ENCODE measurements around the gene KDM3B. TPM values are rescaled to one million over a fixed set of nuclear protein-coding genes. Genes with fewer than 3 reads are reported as not detected.
A peak's percentile ranks its signal among the peaks of the same experiment; 100 is the strongest.

Gene KDM3B, protein sequence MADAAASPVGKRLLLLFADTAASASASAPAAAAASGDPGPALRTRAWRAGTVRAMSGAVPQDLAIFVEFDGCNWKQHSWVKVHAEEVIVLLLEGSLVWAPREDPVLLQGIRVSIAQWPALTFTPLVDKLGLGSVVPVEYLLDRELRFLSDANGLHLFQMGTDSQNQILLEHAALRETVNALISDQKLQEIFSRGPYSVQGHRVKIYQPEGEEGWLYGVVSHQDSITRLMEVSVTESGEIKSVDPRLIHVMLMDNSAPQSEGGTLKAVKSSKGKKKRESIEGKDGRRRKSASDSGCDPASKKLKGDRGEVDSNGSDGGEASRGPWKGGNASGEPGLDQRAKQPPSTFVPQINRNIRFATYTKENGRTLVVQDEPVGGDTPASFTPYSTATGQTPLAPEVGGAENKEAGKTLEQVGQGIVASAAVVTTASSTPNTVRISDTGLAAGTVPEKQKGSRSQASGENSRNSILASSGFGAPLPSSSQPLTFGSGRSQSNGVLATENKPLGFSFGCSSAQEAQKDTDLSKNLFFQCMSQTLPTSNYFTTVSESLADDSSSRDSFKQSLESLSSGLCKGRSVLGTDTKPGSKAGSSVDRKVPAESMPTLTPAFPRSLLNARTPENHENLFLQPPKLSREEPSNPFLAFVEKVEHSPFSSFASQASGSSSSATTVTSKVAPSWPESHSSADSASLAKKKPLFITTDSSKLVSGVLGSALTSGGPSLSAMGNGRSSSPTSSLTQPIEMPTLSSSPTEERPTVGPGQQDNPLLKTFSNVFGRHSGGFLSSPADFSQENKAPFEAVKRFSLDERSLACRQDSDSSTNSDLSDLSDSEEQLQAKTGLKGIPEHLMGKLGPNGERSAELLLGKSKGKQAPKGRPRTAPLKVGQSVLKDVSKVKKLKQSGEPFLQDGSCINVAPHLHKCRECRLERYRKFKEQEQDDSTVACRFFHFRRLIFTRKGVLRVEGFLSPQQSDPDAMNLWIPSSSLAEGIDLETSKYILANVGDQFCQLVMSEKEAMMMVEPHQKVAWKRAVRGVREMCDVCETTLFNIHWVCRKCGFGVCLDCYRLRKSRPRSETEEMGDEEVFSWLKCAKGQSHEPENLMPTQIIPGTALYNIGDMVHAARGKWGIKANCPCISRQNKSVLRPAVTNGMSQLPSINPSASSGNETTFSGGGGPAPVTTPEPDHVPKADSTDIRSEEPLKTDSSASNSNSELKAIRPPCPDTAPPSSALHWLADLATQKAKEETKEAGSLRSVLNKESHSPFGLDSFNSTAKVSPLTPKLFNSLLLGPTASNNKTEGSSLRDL (N-terminal part only)
- total RNA-seq, result 10 to 100 TPM; 29.7 to 42.3 TPM

DNA sequence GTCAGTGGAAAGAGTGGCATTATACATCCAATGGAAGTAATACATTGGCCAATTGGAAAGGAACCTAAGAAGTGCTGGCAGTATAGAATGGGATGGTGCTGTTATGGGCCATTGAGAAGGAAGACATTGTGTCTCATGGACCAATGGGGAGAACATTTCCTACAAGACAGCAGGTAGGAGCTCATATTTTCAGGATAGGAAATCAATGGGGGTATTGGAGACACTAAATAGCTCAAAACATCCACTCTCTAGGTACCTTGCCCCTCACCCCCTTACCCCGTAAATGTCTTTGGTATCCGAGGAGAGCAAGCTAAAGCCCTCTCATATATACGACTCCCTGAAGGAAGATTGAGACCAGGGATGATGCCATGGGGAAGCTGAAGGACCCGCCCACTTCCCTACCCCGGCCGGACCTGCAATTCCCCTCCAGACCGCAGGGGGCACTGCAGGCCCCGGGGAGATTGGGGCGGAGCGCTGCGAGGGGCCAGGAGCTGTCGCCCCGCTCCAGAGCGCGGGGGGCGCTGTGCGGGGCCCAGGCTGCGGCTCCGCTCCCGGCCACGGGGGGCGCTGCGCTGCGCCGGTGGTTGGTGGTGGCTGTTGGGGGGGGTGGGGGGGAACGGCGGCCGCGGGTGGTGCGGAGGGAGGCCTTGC, at the start of gene KDM3B:
Gene KDM3B (plus strand): TSS at position 615 of the 651 bp plus-strand sequence. CDS start 111 bp downstream, outside the sequence.
- intact Hi-C loops (cut with DNase I), result no loop called here
- ATAC-seq, result peak; percentile 90
- no peaks in the 10 kb centered on the region for H3K27me3 ChIP-seq
- peaks cover 30% of the 10 kb centered on the region for H3K4me1 ChIP-seq
- 8 to 60% methylated on average over 3 to 18 of the region's 30 CpGs for WGBS, 2 donors
- peak within 1 kb of the TSS; percentile 91 to 93 for H3K4me3 ChIP-seq
- peaks cover under 1 to 2% of the 10 kb centered on the region in 2 donors for H3K36me3 ChIP-seq (replicated peaks in 1 of 2; ENCODE audit: insufficient read depth in 1 of 2, low read depth in 2 of 2)
- DNase-seq, result peak; percentile 77 to 90 (median 84)
- no peak for TF ChIP-seq POLR2A (IDR thresholded peaks at IDR 0.05)
- TF ChIP-seq, protein P1, sequence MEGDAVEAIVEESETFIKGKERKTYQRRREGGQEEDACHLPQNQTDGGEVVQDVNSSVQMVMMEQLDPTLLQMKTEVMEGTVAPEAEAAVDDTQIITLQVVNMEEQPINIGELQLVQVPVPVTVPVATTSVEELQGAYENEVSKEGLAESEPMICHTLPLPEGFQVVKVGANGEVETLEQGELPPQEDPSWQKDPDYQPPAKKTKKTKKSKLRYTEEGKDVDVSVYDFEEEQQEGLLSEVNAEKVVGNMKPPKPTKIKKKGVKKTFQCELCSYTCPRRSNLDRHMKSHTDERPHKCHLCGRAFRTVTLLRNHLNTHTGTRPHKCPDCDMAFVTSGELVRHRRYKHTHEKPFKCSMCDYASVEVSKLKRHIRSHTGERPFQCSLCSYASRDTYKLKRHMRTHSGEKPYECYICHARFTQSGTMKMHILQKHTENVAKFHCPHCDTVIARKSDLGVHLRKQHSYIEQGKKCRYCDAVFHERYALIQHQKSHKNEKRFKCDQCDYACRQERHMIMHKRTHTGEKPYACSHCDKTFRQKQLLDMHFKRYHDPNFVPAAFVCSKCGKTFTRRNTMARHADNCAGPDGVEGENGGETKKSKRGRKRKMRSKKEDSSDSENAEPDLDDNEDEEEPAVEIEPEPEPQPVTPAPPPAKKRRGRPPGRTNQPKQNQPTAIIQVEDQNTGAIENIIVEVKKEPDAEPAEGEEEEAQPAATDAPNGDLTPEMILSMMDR (IDR thresholded peaks at IDR 0.05), result peak; percentile 99 to 100 (median 100)
- H3K9me3 ChIP-seq, result no peaks in the 10 kb centered on the region
- peak within 1 kb of the TSS; percentile 94 to 98 (median 96) for H3K27ac ChIP-seq

DNA sequence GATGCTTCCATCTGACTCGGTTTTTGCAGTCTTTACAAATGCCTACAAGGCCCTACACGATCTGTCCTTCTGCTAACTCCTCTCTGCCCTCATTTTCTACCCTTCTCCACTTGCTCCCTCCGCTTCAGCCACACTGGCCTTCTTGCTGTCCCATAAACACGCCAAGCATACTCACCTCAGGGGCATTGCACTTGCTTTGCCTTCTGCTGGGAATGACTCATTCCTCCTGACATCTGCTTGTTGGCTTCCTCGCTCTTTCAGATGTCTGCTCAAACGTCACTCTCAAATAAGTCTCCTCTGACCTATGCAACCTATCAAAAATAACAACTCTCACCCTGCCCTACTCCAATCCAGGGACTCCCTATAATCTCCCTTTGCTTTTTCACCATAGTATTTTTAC, 49.1 kb upstream of the KDM3B start:
- Histone ChIP-seq H3K9me3 (no peaks in the 10 kb centered on the region), H3K27me3 (no peaks in the 10 kb centered on the region), H3K36me3 (replicated peaks in 1 of 2; ENCODE audit: insufficient read depth in 1 of 2, low read depth in 2 of 2) (no peaks in the 10 kb centered on the region), H3K27ac (no peak overlapping the region), H3K4me1 (no peaks in the 10 kb centered on the region), H3K4me3 (no peak overlapping the region)
- intact Hi-C loops (cut with DNase I), result no loop called here
- TF ChIP-seq, protein P1 (IDR thresholded peaks at IDR 0.05), result no peak
- no peak for TF ChIP-seq POLR2A (IDR thresholded peaks at IDR 0.05)
- ATAC-seq (no peak), DNase-seq (no peak)
- 89 to 90% methylated on average over 6 of the region's 6 CpGs for WGBS, 2 donors

DNA sequence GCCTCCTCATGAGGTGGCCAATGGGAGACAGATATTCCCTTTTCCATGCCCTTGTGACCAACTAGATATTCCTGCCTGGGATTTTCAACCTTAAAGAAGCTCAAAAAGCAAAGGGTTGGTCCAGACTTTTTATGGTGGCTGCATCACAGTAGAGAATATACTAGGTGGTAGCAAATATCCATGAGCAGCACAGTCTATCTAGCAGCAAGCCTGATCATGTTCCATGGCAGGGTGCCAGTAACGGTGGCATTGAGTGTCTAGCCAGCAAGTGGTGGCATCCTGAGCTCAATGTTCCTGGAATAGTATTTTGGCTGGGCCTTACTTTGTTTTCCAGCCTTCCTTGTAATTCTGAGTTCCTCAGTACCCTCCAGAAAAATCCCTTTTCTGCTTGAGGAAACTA, 46.7 kb upstream of the KDM3B start:
- WGBS, 2 donors, result 19 to 40% methylated on average over 1 of the region's 1 CpG
- ATAC-seq, result no peak
- intact Hi-C loops (cut with DNase I), result no loop called here

More for the DNA sequence above, 46.7 kb upstream of the KDM3B start:
- Histone ChIP-seq H3K4me3 (no peak overlapping the region), H3K9me3 (no peaks in the 10 kb centered on the region), H3K27me3 (no peaks in the 10 kb centered on the region), H3K27ac (no peak overlapping the region), H3K36me3 (replicated peaks in 1 of 2; ENCODE audit: insufficient read depth in 1 of 2, low read depth in 2 of 2) (no peaks in the 10 kb centered on the region), H3K4me1 (no peaks in the 10 kb centered on the region)
- DNase-seq, result peak; percentile 23 to 69 (median 50)
- TF ChIP-seq POLR2A (IDR thresholded peaks at IDR 0.05), result no peak
- TF ChIP-seq, protein P1 (IDR thresholded peaks at IDR 0.05), result no peak
